ENCODE data around the gene FAM168A. TPM values are rescaled to one million over a fixed set of nuclear protein-coding genes. Genes with fewer than 3 reads are reported as not detected.

Gene FAM168A
- total RNA-seq, 1 experiment from 2014 or later: 30.4 TPM

- Mint-ChIP-seq H3K36me3 (ENCODE audit: insufficient read depth, unreplicated experiment) (peaks cover 30% of the 10 kb centered on the region), H3K4me3 (ENCODE audit: low read depth, unreplicated experiment) (no peak overlapping the region), H3K27me3 (ENCODE audit: unreplicated experiment) (no peaks in the 10 kb centered on the region), H3K9me3 (ENCODE audit: low read depth, unreplicated experiment) (no peaks in the 10 kb centered on the region), H3K27ac (ENCODE audit: unreplicated experiment) (no peak overlapping the region), H3K4me1 (ENCODE audit: low read depth, unreplicated experiment) (peaks cover 12% of the 10 kb centered on the region)
- CTCF ChIA-PET: interaction anchor here (0.6 to 1.8 kb wide), 11 partner anchors 10 to 99 kb away, joined by 3 to 39 read pairs (median 5); no protein-coding TSS in a partner anchor
- intact Hi-C loops (cut with micrococcal nuclease; ENCODE audit: unreplicated experiment): loop anchor here (1.0 to 5.0 kb wide), 2 partner anchors 42 to 86 kb away; partner anchors contain the start of gene ARHGEF17
- peak; percentile 79 for DNase-seq
- peak; percentile 71 for TF ChIP-seq CTCF (IDR thresholded peaks at IDR 0.05; ENCODE audit: unreplicated experiment)
- no TSS peak for BruUV-seq (replicated peaks)
Measured at GRCh38 chr11:73393479-73394415, 204.2 kb downstream of the FAM168A start.

DNA sequence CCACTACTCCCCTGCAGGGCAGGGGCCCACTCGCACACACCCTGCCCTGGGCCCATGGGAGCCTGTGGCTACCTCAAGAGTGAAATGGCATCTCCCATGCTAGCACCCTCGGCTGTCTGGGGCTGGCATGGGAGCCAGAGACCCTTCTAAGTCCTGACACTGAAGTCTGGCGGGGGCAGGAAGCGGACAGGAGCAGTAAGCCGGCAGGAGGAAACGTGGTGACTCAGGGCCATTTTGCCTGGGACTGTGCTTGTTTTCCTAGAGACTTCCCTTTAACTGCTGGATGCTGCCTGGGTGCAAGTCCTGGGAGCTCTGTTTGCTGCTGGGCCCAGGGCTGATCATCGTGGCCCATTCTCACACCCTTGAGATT lies 204.9 kb downstream of the FAM168A start:
- no peak overlapping the region for H3K27ac Mint-ChIP-seq (ENCODE audit: unreplicated experiment)

DNA sequence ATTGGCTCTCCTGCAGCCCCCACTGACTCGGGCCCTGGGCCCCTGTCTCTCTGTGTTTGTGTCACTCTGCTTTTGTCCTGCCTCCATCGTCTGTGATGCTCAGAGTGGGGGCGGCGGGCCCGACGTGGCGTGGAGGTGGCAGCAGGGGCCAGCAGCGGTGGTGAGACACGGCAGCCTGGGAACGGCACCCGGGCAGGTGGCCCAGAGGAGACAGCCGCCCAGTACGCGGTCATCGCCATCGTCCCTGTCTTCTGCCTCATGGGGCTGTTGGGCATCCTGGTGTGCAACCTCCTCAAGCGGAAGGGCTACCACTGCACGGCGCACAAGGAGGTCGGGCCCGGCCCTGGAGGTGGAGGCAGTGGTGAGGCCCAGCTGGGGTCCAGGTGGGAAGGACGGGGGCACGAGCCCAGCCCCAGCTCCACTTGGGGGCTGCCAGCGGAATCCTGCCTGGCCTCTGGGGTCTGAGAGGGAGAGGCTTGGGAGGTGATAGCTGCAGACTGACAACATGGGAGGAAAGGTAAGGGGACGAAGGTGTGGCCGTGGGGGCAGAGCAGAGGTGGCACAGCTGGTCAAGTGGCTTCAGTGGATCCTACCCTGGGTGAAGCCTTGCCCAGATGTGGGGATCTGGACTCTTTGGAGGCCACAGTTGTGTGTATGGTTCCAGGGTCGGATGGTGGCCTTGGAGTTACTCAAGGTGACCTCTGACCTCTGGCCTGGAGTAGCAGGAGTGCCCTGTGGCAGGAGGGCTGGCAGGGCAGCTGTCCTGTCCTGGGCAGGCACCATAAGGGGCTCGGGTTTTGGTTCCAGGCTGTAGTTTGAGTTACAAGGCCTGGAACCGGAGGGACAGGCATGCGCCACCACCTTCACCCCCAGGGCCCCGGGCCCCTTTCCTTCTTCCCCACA lies 205.6 kb downstream of the FAM168A start:
- Mint-ChIP-seq H3K36me3 (ENCODE audit: insufficient read depth, unreplicated experiment) (peaks cover 31% of the 10 kb centered on the region), H3K27ac (ENCODE audit: unreplicated experiment) (no peak overlapping the region), H3K4me1 (ENCODE audit: low read depth, unreplicated experiment) (peaks cover 19% of the 10 kb centered on the region), H3K4me3 (ENCODE audit: low read depth, unreplicated experiment) (no peak overlapping the region), H3K9me3 (ENCODE audit: low read depth, unreplicated experiment) (no peaks in the 10 kb centered on the region), H3K27me3 (ENCODE audit: unreplicated experiment) (no peaks in the 10 kb centered on the region)
- intact Hi-C loops (cut with micrococcal nuclease; ENCODE audit: unreplicated experiment): loop anchor here (1.0 to 5.0 kb wide), 2 partner anchors 41 to 85 kb away; partner anchors contain the start of gene ARHGEF17
- no peak for TF ChIP-seq CTCF (IDR thresholded peaks at IDR 0.05; ENCODE audit: unreplicated experiment)
- CTCF ChIA-PET: interaction anchor here (0.6 to 1.8 kb wide), 8 partner anchors 9 to 94 kb away, joined by 4 to 39 read pairs (median 7); no protein-coding TSS in a partner anchor
- no TSS peak for BruUV-seq (replicated peaks)
- DNase-seq: no peak

More for the DNA sequence above, 204.9 kb downstream of the FAM168A start:
- H3K4me3 Mint-ChIP-seq (ENCODE audit: low read depth, unreplicated experiment): no peak overlapping the region
- BruUV-seq (replicated peaks): no TSS peak
- no peak for TF ChIP-seq CTCF (IDR thresholded peaks at IDR 0.05; ENCODE audit: unreplicated experiment)
- DNase-seq: no peak
- no peaks in the 10 kb centered on the region for H3K9me3 Mint-ChIP-seq (ENCODE audit: low read depth, unreplicated experiment)
- CTCF ChIA-PET: interaction anchor here (0.6 to 1.8 kb wide), 10 partner anchors 9 to 98 kb away, joined by 3 to 39 read pairs (median 6); no protein-coding TSS in a partner anchor
- intact Hi-C loops (cut with micrococcal nuclease; ENCODE audit: unreplicated experiment): loop anchor here (1.0 to 5.0 kb wide), 2 partner anchors 42 to 86 kb away; partner anchors contain the start of gene ARHGEF17
- H3K27me3 Mint-ChIP-seq (ENCODE audit: unreplicated experiment): no peaks in the 10 kb centered on the region
- H3K36me3 Mint-ChIP-seq (ENCODE audit: insufficient read depth, unreplicated experiment): peaks cover 31% of the 10 kb centered on the region
- peaks cover 17% of the 10 kb centered on the region for H3K4me1 Mint-ChIP-seq (ENCODE audit: low read depth, unreplicated experiment)

- no peaks in the 10 kb centered on the region for H3K9me3 Mint-ChIP-seq (ENCODE audit: low read depth, unreplicated experiment)
- CTCF ChIA-PET: no interaction called here
- peaks cover 19% of the 10 kb centered on the region for H3K4me1 Mint-ChIP-seq (ENCODE audit: low read depth, unreplicated experiment)
- no peak for DNase-seq
- H3K27me3 Mint-ChIP-seq (ENCODE audit: unreplicated experiment): no peaks in the 10 kb centered on the region
- no TSS peak for BruUV-seq (replicated peaks)
- H3K27ac Mint-ChIP-seq (ENCODE audit: unreplicated experiment): no peak overlapping the region
- H3K4me3 Mint-ChIP-seq (ENCODE audit: low read depth, unreplicated experiment): no peak overlapping the region
- intact Hi-C loops (cut with micrococcal nuclease; ENCODE audit: unreplicated experiment): loop anchor here (5.0 kb wide), 1 partner anchor 84 kb away; the partner anchor contains the start of gene ARHGEF17
- peaks cover 27% of the 10 kb centered on the region for H3K36me3 Mint-ChIP-seq (ENCODE audit: insufficient read depth, unreplicated experiment)
- TF ChIP-seq CTCF (IDR thresholded peaks at IDR 0.05; ENCODE audit: unreplicated experiment): no peak
Measured at GRCh38 chr11:73391665-73392064, 206.2 kb downstream of the FAM168A start.

Measured in Calu3 (cell line).